ENCODE measurements around the gene ACACA. TPM values are rescaled to one million over a fixed set of nuclear protein-coding genes. Genes with fewer than 3 reads are reported as not detected.

ACACA gene
- total RNA-seq, 1 donor from 2014 or later = 42.4 TPM

DNA sequence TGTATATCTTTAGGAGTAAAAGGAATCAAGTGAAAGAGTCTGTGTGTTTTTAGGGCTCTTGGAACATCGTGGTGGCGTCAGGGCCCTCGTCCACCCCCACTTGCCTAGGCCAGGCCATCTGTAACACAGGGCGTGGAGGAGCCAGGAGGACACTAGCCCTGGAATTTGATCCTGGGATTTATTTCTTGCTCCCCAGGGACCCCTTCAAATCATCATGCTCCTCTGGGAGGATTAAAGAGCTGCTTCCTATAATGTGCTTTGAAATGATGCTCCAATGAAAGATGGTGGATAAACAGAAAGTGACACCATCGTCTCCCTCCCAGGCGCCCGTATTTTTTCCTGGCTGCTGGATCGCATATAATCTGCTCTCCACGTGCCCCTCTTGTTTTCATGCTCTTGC, 344.6 kb downstream of the ACACA start:
- no peaks in the 10 kb centered on the region for H3K9me3 Mint-ChIP-seq
- CTCF ChIA-PET = no interaction called here
- H3K4me1 Mint-ChIP-seq = no peaks in the 10 kb centered on the region
- POLR2A ChIA-PET = no interaction called here
- DNase-seq = no peak
- peaks cover 4% of the 10 kb centered on the region for H3K27me3 Mint-ChIP-seq
- no peak overlapping the region for H3K27ac Mint-ChIP-seq
- TF ChIP-seq, protein P1, sequence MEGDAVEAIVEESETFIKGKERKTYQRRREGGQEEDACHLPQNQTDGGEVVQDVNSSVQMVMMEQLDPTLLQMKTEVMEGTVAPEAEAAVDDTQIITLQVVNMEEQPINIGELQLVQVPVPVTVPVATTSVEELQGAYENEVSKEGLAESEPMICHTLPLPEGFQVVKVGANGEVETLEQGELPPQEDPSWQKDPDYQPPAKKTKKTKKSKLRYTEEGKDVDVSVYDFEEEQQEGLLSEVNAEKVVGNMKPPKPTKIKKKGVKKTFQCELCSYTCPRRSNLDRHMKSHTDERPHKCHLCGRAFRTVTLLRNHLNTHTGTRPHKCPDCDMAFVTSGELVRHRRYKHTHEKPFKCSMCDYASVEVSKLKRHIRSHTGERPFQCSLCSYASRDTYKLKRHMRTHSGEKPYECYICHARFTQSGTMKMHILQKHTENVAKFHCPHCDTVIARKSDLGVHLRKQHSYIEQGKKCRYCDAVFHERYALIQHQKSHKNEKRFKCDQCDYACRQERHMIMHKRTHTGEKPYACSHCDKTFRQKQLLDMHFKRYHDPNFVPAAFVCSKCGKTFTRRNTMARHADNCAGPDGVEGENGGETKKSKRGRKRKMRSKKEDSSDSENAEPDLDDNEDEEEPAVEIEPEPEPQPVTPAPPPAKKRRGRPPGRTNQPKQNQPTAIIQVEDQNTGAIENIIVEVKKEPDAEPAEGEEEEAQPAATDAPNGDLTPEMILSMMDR (IDR thresholded peaks at IDR 0.05) = no peak
- intact Hi-C loops (cut with micrococcal nuclease) = no loop called here
- ATAC-seq (ENCODE audit: low read depth) = no peak
- H3K4me3 Mint-ChIP-seq = no peak overlapping the region
- H3K36me3 Mint-ChIP-seq (ENCODE audit: low read depth) = peaks cover 11% of the 10 kb centered on the region

DNA sequence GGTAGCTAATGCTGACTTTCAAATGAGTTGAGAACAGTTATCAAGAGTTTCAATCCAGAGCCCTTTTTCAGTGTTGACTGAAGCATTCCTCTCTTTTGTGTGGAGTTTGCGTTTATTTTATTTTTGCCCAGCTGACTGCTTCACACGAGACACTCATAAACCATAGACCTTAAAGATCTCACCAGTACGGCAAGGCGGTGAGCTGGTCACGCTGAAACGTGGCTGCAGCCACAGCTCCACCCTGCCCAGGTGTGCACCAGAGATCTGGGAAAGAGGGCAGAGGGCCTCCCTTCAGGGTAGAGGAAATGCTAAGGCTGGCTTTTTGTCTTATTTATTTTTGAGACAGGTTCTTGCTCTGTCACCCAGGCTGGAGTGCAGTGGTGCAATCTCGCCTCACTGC, 345.7 kb downstream of the ACACA start:
- intact Hi-C loops (cut with micrococcal nuclease) = no loop called here
- Mint-ChIP-seq H3K4me1 (no peaks in the 10 kb centered on the region), H3K27me3 (no peaks in the 10 kb centered on the region), H3K4me3 (no peak overlapping the region), H3K27ac (no peak overlapping the region), H3K36me3 (ENCODE audit: low read depth) (peaks cover 22% of the 10 kb centered on the region), H3K9me3 (no peaks in the 10 kb centered on the region)
- CTCF ChIA-PET = no interaction called here
- TF ChIP-seq, protein P1 (IDR thresholded peaks at IDR 0.05) = no peak
- ATAC-seq (ENCODE audit: low read depth) (no peak), DNase-seq (no peak)
- POLR2A ChIA-PET = no interaction called here

DNA sequence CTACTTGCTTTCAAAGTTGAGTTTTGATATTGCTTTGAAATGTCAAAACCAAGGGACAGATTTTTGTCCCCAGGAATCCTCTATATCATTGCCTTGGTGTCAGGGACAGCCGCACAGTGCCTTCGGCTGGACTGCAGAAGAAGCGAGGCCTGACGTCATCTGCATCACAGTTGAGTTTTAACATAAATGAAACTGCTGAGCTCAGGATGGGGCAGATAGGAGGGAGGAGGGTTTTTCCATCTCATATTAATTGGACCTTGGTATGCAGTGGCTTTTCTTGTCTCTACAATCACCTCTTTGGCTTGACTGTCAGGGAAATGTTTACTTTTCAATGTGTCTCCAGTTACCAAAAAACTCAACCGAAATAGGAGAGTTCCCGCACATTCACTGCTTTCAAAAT, 346.5 kb downstream of the ACACA start:
- no peak for ATAC-seq (ENCODE audit: low read depth)
- no peak for DNase-seq
- H3K4me3 Mint-ChIP-seq = no peak overlapping the region
- no peaks in the 10 kb centered on the region for H3K9me3 Mint-ChIP-seq
- no peak overlapping the region for H3K27ac Mint-ChIP-seq
- TF ChIP-seq, protein P1 (IDR thresholded peaks at IDR 0.05) = no peak
- intact Hi-C loops (cut with micrococcal nuclease) = no loop called here
- no peaks in the 10 kb centered on the region for H3K4me1 Mint-ChIP-seq
- peaks cover 31% of the 10 kb centered on the region for H3K36me3 Mint-ChIP-seq (ENCODE audit: low read depth)
- ChIA-PET CTCF (interaction anchor here (2.2 kb wide), 1 partner anchor 13 kb away, joined by 8 read pairs; no protein-coding TSS in a partner anchor), POLR2A (no interaction called here)
- H3K27me3 Mint-ChIP-seq = no peaks in the 10 kb centered on the region

DNA sequence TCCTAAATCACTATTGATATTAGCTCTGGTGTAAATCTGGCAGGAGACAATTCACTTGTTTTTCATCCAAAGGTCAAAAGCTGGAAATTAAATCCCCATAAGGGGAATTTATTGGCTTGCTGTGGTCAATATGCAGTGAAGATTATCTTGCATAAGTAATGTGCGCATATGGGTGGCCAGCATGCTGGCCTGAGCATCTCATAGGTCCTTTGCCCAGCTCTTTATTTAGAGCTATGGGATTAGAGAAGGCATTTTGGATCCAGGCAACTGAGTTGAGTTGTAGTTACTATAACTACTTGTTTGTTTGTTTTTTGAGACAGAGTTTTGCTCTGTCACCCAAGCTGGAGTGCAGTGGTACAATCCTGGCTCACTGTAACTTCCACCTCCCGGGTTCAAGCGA, 347.1 kb downstream of the ACACA start:
- H3K9me3 Mint-ChIP-seq = no peaks in the 10 kb centered on the region
- no peak for ATAC-seq (ENCODE audit: low read depth)
- no peak for DNase-seq
- H3K27me3 Mint-ChIP-seq = no peaks in the 10 kb centered on the region
- no peaks in the 10 kb centered on the region for H3K4me1 Mint-ChIP-seq
- CTCF ChIA-PET = interaction anchor here (2.2 kb wide), 1 partner anchor 12 kb away, joined by 8 read pairs; no protein-coding TSS in a partner anchor
- TF ChIP-seq, protein P1 (IDR thresholded peaks at IDR 0.05) = no peak
- H3K27ac Mint-ChIP-seq = no peak overlapping the region
- intact Hi-C loops (cut with micrococcal nuclease) = no loop called here
- no peak overlapping the region for H3K4me3 Mint-ChIP-seq
- POLR2A ChIA-PET = no interaction called here
- H3K36me3 Mint-ChIP-seq (ENCODE audit: low read depth) = peaks cover 37% of the 10 kb centered on the region

DNA sequence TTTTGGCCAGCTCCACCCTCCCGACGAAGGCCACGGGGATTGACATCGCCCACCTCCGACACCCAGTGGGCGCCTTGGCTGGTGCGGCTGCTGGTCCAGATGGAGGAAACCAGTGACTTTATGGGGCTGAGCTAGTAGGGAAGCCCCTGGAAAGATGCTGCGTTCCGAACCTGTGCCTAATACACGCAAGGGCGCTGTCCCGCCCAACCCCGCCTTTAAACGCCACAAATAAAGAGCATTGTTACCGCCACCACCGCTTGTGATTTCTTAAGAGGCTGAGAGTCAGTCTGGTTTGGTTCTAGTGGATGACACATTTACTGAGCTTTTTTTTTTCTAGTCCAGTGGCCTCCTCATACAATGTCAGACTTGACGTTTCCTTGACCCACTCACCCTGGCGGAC, 350.0 kb downstream of the ACACA start:
- TF ChIP-seq, protein P1 (IDR thresholded peaks at IDR 0.05) = no peak
- H3K27me3 Mint-ChIP-seq = no peaks in the 10 kb centered on the region
- no peak overlapping the region for H3K4me3 Mint-ChIP-seq
- CTCF ChIA-PET = interaction anchor here (1.8 kb wide), 1 partner anchor 9 kb away, joined by 5 read pairs; no protein-coding TSS in a partner anchor
- H3K27ac Mint-ChIP-seq = no peak overlapping the region
- H3K4me1 Mint-ChIP-seq = no peaks in the 10 kb centered on the region
- intact Hi-C loops (cut with micrococcal nuclease) = no loop called here
- DNase-seq (no peak), ATAC-seq (ENCODE audit: low read depth) (no peak)
- POLR2A ChIA-PET = no interaction called here
- H3K36me3 Mint-ChIP-seq (ENCODE audit: low read depth) = peaks cover 57% of the 10 kb centered on the region
- no peaks in the 10 kb centered on the region for H3K9me3 Mint-ChIP-seq
